Stimulated activated naive CD8-positive, alpha-beta T cell treated with anti-CD3 and anti-CD28 coated beads, Interleukin-15, Interleukin-2, amounts not matched to agents 100 ng/mL and 50 ng/mL, for 24 hours (primary cell): ENCODE data around the gene KLHL29.

Experiments
- H3K27ac Mint-ChIP-seq: one replicate; pipeline ENCODE4 v1.8.0; 2021; ENCODE audit warnings: mild to moderate bottlenecking, mixed read lengths
- H3K27me3 Mint-ChIP-seq: one replicate; pipeline ENCODE4 v1.8.0; 2021; ENCODE audit warnings: mixed read lengths
- H3K36me3 Mint-ChIP-seq: one replicate; pipeline ENCODE4 v1.8.0; 2021; ENCODE audit warnings: low read depth, mixed read lengths
- H3K4me1 Mint-ChIP-seq: one replicate; pipeline ENCODE4 v1.8.0; 2021; ENCODE audit warnings: low read depth, mixed read lengths
- H3K4me3 Mint-ChIP-seq: one replicate; pipeline ENCODE4 v1.8.0; 2021; ENCODE audit warnings: mild to moderate bottlenecking, mixed read lengths
- H3K9me3 Mint-ChIP-seq: one replicate; pipeline ENCODE4 v1.8.0; 2021; ENCODE audit warnings: mixed read lengths

The KLHL29 gene

DNA sequence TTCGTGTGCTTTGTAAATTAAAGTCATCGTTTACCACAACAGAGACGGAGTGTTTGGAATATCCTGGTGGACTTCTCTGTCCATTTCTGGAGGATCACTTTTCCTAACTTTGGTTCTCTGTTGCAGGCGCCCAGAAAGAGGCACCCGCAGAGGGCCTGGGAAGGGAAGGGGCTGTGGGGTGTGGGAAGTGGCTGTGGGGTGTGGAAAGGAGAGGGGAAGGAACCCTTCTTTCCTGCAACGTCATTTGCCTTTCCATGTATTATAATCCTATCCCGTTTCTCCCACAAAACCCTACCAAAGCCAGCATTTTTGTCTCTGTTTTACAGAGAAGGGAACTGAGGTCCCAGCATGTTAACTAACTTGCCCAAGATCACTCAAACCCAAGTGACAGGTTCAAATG lies 210.0 kb downstream of the KLHL29 start:
- H3K4me3 Mint-ChIP-seq = no peak overlapping the region
- H3K9me3 Mint-ChIP-seq = no peaks in the 10 kb centered on the region
- H3K4me1 Mint-ChIP-seq = no peaks in the 10 kb centered on the region
- no peaks in the 10 kb centered on the region for H3K27me3 Mint-ChIP-seq
- H3K36me3 Mint-ChIP-seq = no peaks in the 10 kb centered on the region
- H3K27ac Mint-ChIP-seq = no peak overlapping the region

DNA sequence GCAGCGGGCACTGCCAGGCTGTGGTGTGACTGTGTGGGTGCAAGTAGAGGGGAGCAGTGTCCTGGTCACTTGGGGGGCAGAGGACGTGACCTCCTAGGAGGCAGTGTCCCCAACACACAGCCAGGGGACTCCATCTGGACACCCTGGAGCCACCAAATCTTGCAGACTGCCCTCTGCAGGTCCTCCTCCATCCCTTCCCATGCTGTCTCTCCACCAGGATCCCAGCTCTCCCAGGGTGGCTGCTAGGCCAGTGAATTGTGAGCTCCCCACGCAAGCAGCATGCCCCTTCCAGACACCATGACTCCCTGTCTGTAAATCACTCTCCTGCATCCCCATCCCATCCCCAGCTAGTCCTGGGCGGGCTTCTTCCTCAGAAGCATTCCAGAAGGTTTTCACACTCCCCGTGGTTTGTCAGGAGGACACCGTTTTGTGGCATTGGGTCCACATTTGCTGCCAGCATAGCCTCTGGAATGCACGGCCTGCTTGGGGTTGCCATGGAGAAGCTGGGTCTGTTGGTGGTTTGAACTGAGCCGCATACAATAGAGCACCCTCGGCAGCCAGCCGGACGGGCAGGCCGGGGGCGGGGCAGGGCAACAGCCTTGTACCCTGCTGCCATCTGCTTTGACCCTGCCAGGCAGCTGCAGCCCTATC lies 210.7 kb downstream of the KLHL29 start:
- Mint-ChIP-seq H3K36me3 (no peaks in the 10 kb centered on the region), H3K9me3 (no peaks in the 10 kb centered on the region), H3K27me3 (no peaks in the 10 kb centered on the region), H3K4me1 (no peaks in the 10 kb centered on the region), H3K27ac (no peak overlapping the region), H3K4me3 (no peak overlapping the region)

DNA sequence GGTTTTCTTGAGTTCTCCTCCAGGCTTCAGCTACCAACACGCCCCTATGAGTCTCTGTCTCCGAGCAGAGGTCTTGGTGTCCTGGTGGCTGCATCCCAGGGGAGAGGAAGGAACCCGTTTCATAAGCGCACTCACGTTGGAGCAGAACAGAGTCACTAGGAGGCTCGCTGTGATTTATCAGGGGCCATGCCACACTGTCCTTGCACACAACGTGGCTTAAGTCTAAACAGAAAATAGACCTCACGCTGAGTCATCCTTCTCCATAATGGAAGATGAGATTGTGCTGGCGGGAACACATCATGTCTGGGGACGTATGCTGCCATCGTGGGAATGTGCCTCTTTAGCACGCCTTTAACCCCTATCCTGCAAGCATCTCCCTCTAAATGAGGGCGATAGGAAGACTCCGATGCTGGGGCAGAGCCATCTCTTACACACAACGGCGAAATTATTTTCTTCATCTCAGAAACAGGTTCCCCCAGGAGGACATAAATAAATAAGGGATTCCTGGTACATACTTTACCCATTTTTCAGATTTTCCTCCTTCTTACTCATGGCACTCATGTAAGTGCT lies 211.4 kb downstream of the KLHL29 start:
- Mint-ChIP-seq H3K9me3 (no peaks in the 10 kb centered on the region), H3K27me3 (no peaks in the 10 kb centered on the region), H3K36me3 (no peaks in the 10 kb centered on the region), H3K27ac (no peak overlapping the region), H3K4me1 (no peaks in the 10 kb centered on the region), H3K4me3 (no peak overlapping the region)

DNA sequence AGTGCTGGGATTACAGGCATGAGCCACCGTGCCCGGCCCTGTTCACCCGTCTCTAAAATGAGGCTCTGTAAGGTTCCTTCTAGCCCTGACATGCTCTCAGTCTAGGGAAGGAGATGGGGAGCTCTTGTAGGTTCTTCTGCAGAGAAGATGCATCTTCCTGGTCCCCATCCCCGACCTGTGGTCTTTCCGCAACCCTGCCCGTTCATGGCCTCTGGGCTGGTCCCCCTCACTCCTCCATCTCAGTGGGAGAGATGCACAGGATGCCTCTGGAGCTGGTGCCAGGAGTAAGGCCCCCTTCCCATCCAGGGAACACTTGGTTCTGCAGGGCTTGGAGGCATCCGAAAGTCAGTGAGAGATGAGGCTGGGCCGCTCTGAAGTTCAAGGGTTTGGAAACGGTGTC lies 212.7 kb downstream of the KLHL29 start:
- Mint-ChIP-seq H3K4me1 (no peaks in the 10 kb centered on the region), H3K36me3 (no peaks in the 10 kb centered on the region), H3K27me3 (no peaks in the 10 kb centered on the region), H3K27ac (no peak overlapping the region), H3K4me3 (no peak overlapping the region), H3K9me3 (no peaks in the 10 kb centered on the region)

DNA sequence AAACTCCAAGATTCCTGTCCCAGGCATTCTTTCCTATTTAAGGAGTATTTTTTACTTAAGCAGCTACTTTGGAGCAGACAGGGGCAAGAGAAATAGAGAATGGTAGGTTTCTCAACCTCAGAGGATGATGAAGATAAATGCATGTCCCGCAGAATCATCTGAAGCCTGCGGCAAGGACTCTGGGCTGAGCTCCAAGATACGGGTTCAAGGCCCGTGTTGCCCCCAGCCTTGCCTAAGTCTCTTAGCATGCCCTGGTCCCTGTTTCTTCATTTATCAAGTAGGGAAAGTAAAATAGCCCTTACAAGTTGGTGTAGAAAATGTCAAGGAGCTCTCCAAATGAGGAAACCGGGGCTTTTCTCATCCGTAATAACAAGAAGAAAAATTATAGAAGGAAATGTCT lies 214.0 kb downstream of the KLHL29 start:
- Mint-ChIP-seq H3K36me3 (no peaks in the 10 kb centered on the region), H3K27me3 (no peaks in the 10 kb centered on the region), H3K27ac (no peak overlapping the region), H3K4me3 (no peak overlapping the region), H3K9me3 (no peaks in the 10 kb centered on the region), H3K4me1 (no peaks in the 10 kb centered on the region)

DNA sequence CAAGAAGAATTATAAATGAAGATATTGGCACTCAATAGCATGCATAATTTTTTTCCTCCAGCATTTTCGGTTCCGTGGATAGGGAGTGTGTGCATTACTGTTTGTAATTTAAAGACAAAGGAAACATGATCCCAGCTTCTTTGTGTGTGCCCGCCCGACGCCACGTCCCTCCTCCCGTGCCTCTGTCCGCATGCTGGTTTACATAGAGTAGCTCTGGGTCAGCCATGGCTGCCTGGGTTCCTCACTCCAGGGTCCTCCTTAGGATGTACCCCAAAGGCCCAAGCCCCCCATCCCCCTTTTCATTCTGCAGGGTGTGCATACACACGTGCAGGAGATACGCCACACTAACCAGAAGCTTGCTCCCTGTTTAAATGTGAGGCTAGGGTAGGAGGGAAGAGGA lies 214.7 kb downstream of the KLHL29 start:
- Mint-ChIP-seq H3K4me1 (no peaks in the 10 kb centered on the region), H3K27me3 (no peaks in the 10 kb centered on the region), H3K27ac (no peak overlapping the region), H3K4me3 (no peak overlapping the region), H3K9me3 (no peaks in the 10 kb centered on the region), H3K36me3 (no peaks in the 10 kb centered on the region)

DNA sequence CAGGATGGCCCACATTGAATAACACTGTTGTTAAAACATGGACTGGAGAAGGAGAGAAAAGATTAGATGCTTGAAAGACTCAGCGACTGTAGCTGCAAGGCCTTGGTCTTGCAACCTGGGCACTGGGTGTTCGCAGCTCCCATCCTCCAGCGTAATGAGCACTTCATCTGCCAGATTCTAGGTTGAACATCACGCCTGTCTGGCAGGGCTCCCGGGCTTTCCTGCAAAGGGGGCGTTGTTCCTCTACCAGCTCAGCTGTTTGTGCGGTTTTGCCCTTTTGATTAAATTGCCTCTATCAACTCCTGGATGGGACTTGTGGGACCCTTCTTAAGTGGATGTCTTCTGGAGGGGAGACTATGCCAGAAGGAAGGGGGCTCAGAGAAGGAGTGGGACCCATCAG lies 215.4 kb downstream of the KLHL29 start:
- Mint-ChIP-seq H3K4me3 (no peak overlapping the region), H3K27me3 (no peaks in the 10 kb centered on the region), H3K36me3 (no peaks in the 10 kb centered on the region), H3K4me1 (no peaks in the 10 kb centered on the region), H3K9me3 (no peaks in the 10 kb centered on the region), H3K27ac (no peak overlapping the region)

DNA sequence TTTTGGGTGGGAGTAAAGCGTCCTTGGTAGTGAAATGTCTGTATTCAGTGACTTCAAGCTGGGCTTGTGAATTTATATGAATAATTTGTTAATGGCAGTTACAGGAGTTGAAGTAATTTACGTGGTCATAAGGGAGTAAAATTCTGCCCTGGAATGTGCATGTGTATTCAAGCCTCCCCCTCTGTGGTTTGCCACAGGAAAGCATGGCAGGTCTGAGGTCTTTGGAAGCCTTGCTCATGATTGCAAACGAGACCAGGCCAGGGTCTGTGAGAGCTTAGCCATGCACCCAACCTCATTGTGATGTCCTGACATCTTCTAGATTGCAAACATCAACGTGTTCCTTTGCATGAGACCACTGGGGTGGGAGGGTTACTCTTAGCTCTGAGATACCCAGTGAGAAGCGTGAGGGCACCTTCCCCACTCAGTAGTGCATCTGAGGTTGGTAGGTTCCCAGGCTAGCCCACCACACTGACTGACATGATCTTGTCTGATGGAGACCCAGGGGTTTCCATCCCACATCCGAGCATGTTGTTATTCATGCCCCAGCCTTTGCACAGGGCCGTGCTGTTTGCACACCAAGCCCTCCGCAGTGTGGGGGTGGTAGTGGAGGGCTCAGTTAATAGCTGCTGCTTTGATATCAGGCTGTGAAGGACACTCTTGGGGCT lies 216.5 kb downstream of the KLHL29 start:
- no peak overlapping the region for H3K4me3 Mint-ChIP-seq
- H3K27me3 Mint-ChIP-seq = no peaks in the 10 kb centered on the region
- peaks cover 3% of the 10 kb centered on the region for H3K36me3 Mint-ChIP-seq
- H3K4me1 Mint-ChIP-seq = no peaks in the 10 kb centered on the region
- H3K9me3 Mint-ChIP-seq = peaks cover 7% of the 10 kb centered on the region
- no peak overlapping the region for H3K27ac Mint-ChIP-seq

DNA sequence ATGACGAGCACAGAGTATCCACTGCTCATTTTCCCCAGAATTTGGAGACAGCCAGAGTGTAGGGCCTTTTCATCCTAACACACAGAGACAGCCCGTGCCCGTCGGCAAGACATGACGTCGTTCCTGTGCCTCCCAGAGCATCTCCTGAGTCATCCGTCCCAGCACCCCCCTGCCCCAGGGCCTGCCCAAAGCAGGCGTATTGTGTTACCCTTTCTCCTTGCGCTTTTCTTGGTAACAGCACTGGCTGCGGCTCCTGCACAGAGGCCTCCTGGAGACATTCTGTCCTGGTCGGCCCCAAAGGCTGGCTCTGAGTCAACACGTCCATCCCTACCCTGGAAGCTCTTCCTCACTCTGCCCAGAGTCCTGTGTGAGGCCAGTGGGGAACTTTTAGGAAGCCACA lies 217.1 kb downstream of the KLHL29 start:
- H3K36me3 Mint-ChIP-seq = peaks cover 4% of the 10 kb centered on the region
- H3K27me3 Mint-ChIP-seq = no peaks in the 10 kb centered on the region
- peaks cover 7% of the 10 kb centered on the region for H3K9me3 Mint-ChIP-seq
- no peak overlapping the region for H3K4me3 Mint-ChIP-seq
- H3K4me1 Mint-ChIP-seq = no peaks in the 10 kb centered on the region
- H3K27ac Mint-ChIP-seq = no peak overlapping the region

DNA sequence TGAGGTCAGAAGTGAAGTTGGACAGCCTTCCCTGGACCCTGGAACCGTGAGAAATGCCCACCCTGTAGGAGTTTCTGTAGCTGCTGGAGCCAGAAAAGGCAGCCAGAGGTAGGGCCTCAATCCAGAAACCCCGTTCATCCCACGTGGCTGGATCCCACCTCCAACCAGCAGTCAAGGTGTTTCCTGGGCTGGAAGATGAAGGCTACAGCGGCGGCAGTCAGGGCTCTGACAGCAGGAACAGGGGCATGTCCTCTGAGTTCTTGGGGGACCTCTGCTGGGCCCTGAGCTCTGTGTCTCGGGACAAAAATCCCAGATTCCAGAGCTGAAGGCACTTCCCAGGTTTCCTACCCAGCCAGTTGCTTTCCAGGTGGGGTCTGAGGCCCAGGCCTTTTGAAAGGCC lies 218.2 kb downstream of the KLHL29 start:
- H3K27me3 Mint-ChIP-seq = no peaks in the 10 kb centered on the region
- H3K27ac Mint-ChIP-seq = no peak overlapping the region
- peaks cover 7% of the 10 kb centered on the region for H3K9me3 Mint-ChIP-seq
- H3K4me1 Mint-ChIP-seq = no peaks in the 10 kb centered on the region
- H3K36me3 Mint-ChIP-seq = peaks cover 4% of the 10 kb centered on the region
- H3K4me3 Mint-ChIP-seq = no peak overlapping the region

DNA sequence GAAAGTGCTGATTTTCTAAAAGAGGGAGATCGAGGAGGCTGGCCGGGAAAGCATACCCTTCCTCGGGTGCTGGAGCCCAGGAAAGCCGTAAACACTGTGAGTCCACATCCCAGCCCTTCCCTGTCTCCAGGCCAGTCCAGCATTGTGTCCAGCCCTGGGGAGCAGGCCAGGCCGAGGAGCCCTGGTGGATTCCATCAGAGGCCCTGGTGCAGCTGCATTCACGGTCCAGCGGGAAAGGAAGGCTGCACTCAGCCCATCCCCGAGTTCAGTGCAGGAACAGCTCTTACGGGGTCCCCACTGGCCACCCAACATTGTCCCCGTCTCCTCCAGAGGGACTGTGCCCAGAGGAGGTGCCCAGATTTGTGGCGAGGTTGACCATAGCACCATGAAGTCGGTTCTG lies 218.6 kb downstream of the KLHL29 start:
- peaks cover 4% of the 10 kb centered on the region for H3K36me3 Mint-ChIP-seq
- no peaks in the 10 kb centered on the region for H3K4me1 Mint-ChIP-seq
- H3K4me3 Mint-ChIP-seq = no peak overlapping the region
- H3K27me3 Mint-ChIP-seq = no peaks in the 10 kb centered on the region
- no peak overlapping the region for H3K27ac Mint-ChIP-seq
- H3K9me3 Mint-ChIP-seq = peaks cover 7% of the 10 kb centered on the region

DNA sequence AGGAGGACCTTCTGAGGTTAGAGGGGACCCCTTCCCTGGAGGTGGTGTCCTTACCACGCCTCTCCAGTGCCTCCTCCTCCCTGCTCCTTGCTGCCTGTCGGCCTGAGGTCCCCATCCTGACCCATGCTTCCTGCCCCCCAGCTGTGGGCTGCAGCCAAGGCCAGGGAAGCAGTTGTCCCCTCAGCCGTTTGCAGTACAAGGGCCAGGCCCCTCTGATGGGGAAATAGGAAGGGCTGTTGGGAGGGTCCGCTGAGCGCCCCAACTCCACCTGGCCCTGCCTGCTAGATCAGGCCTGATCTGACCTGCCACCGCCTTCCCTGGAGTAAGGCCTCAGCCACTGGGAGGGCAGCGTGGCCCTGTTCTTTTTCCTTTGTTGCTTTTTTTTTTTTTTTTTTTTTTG lies 219.8 kb downstream of the KLHL29 start:
- Mint-ChIP-seq H3K27ac (no peak overlapping the region), H3K36me3 (peaks cover 4% of the 10 kb centered on the region), H3K4me1 (no peaks in the 10 kb centered on the region), H3K27me3 (peaks cover 8% of the 10 kb centered on the region), H3K4me3 (no peak overlapping the region), H3K9me3 (peaks cover 7% of the 10 kb centered on the region)

DNA sequence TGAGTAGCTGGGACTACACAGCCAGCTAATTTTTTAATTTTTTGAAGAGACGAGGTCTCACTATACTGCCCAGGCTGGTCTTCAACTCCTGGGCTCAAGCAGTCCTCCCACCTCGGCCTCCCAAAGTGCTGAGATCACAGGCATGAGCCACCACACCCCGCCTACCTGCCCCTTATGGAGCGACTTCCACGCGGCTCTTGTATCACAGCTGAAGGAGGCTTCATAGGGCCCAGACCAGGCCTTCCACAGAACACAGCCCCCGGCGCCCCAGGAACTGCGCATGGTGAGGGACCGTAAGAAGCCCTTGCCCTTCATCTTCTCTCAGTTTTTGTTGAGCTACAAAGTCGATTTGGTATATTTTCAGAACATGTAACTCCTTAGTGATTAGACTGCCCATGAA lies 220.3 kb downstream of the KLHL29 start:
- Mint-ChIP-seq H3K27ac (no peak overlapping the region), H3K27me3 (peaks cover 8% of the 10 kb centered on the region), H3K9me3 (peaks cover 7% of the 10 kb centered on the region), H3K4me3 (no peak overlapping the region), H3K36me3 (peaks cover 4% of the 10 kb centered on the region), H3K4me1 (no peaks in the 10 kb centered on the region)

DNA sequence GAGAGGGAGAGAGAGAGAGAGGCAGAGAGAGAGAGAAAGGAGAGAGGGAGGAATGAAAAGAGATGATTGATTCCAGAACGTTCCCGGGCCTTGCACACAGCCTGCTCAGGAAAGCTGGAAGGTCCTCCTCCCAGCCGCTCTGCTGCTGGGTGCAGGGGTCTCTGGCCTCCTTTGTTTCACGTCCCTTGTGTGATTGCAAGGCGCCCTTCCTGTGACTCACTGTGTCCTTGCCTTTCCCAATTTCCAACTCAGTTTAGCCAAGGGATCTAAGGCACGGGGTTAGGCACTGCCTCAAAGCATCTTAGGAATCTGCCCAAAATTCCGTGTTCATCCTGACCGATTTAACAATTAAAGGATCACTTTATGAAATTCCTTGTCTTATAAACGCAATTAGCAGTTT lies 221.2 kb downstream of the KLHL29 start:
- Mint-ChIP-seq H3K9me3 (peaks cover 7% of the 10 kb centered on the region), H3K36me3 (peaks cover 4% of the 10 kb centered on the region), H3K27ac (no peak overlapping the region), H3K4me3 (no peak overlapping the region), H3K27me3 (peaks cover 8% of the 10 kb centered on the region), H3K4me1 (no peaks in the 10 kb centered on the region)

DNA sequence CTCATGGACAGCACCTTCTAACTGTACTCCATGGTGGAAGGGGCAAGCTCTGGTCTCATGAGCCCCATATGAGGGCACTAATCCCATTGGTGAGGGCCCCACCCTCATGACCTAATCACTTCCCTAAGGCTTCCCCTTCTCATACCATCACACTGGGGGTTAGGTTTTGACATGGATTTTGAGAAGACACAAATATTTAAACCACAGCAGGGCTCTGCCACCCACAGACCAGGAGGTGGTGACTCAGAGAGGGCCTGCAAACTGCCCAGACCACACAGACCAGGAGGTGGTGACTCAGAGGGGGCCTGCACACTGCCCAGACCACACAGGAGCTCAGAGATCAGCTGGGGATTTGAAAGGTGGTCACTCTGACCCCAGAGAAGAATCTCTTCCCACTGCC lies 222.0 kb downstream of the KLHL29 start:
- Mint-ChIP-seq H3K27ac (no peak overlapping the region), H3K4me3 (no peak overlapping the region), H3K4me1 (no peaks in the 10 kb centered on the region), H3K36me3 (peaks cover 8% of the 10 kb centered on the region), H3K27me3 (peaks cover 13% of the 10 kb centered on the region), H3K9me3 (peaks cover 10% of the 10 kb centered on the region)

DNA sequence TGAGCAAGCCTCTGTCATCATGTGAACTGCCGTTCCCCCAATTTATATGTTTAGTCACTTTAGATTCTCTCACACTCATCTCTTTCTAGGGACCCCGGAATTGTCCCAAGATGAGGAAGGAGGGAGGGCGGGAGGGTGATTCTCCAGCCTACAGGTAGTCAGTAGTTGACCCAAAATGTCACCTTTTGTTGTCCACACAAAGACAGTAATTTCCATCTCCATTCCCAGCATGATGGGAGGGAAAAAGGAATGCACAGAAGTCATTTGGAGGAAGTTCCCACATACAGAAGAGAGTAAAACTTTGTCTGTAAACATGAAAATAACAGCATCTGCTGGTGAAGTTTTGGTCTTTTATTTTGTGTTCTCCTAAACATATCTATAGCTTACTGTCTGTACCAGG lies 222.9 kb downstream of the KLHL29 start:
- Mint-ChIP-seq H3K27ac (no peak overlapping the region), H3K4me3 (no peak overlapping the region), H3K36me3 (peaks cover 10% of the 10 kb centered on the region), H3K4me1 (no peaks in the 10 kb centered on the region), H3K27me3 (peaks cover 15% of the 10 kb centered on the region), H3K9me3 (peaks cover 12% of the 10 kb centered on the region)
